BLaER1 treated with 17β-estradiol and CSF1 and Interleukin-3, amounts not matched to agents 10 nM and 100 nM (cell line): ENCODE measurements around the gene TNRC6C.

ENCODE experiments used
- H3K27ac ChIP-seq, 11 experiments: shearing (Covaris generic); formaldehyde crosslinking; 2 replicates each; pipeline ENCODE4 v1.8.1; 2022
- H3K27me3 ChIP-seq, 11 experiments: shearing (Covaris generic); formaldehyde crosslinking; 2 replicates each; pipeline ENCODE4 v1.8.1; 2022
- H3K36me3 ChIP-seq, 11 experiments: shearing (Covaris generic); formaldehyde crosslinking; 2 replicates each; pipeline ENCODE4 v1.8.1; 2022
- H3K4me1 ChIP-seq, 10 experiments: shearing (Covaris generic); formaldehyde crosslinking; 2 replicates each; pipeline ENCODE4 v1.8.1; 2022
- H3K4me2 ChIP-seq, 11 experiments: shearing (Covaris generic); formaldehyde crosslinking; 2 replicates each; pipeline ENCODE4 v1.8.1; 2022
- H3K4me3 ChIP-seq, 10 experiments: shearing (Covaris generic); formaldehyde crosslinking; 2 replicates each; pipeline ENCODE4 v1.8.1; 2022
- H3K9ac ChIP-seq, 11 experiments: shearing (Covaris generic); formaldehyde crosslinking; 2 replicates each; pipeline ENCODE4 v1.8.1; 2022
- H3K9me3 ChIP-seq, 11 experiments: shearing (Covaris generic); formaldehyde crosslinking; replicated peaks in 1 of 11; 2 replicates each; pipeline ENCODE4 v1.8.1; 2022
- H4K20me1 ChIP-seq, 11 experiments: shearing (Covaris generic); formaldehyde crosslinking; 2 replicates each; pipeline ENCODE4 v1.8.1; 2022
- Cebpa-rat ChIP-seq, 11 experiments: shearing (Covaris generic); IDR thresholded peaks; 2 replicates each; pipeline ENCODE4 v1.8.1; 2022

TNRC6C gene

DNA sequence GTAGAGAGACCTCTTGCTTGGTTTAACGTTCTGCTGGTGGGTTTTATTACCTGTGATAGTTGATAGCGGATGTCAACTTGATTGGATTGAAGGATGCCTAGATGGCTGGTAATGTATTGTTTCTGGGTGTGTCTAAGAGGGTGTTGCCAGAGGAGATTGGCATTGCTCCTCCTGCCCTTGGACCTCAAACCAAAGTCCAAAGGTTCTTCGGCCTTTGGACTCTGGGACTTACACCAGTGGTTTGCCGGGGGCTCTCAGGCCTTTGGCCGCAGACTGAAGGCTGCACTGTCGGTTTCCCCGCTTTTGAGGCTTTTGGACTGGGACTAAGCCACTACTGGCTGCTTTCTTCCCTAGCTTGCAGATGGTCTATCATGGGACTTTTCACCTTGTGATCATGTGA, 17.5 kb upstream of the TNRC6C start:
- no peaks in the 10 kb centered on the region for H3K36me3 ChIP-seq
- no peak overlapping the region for H3K9ac ChIP-seq
- H3K27ac ChIP-seq, result no peak overlapping the region
- no peak overlapping the region for H3K4me2 ChIP-seq
- no peaks in the 10 kb centered on the region for H3K9me3 ChIP-seq
- no peaks in the 10 kb centered on the region for H3K4me1 ChIP-seq
- H3K27me3 ChIP-seq, result peaks cover 0 to 2% (median 0%) of the 10 kb centered on the region in 11 experiments; a peak in 1 of 22 replicates
- no peak for TF ChIP-seq Cebpa-rat (IDR thresholded peaks at IDR 0.05)
- no peaks in the 10 kb centered on the region for H4K20me1 ChIP-seq
- no peak overlapping the region for H3K4me3 ChIP-seq

DNA sequence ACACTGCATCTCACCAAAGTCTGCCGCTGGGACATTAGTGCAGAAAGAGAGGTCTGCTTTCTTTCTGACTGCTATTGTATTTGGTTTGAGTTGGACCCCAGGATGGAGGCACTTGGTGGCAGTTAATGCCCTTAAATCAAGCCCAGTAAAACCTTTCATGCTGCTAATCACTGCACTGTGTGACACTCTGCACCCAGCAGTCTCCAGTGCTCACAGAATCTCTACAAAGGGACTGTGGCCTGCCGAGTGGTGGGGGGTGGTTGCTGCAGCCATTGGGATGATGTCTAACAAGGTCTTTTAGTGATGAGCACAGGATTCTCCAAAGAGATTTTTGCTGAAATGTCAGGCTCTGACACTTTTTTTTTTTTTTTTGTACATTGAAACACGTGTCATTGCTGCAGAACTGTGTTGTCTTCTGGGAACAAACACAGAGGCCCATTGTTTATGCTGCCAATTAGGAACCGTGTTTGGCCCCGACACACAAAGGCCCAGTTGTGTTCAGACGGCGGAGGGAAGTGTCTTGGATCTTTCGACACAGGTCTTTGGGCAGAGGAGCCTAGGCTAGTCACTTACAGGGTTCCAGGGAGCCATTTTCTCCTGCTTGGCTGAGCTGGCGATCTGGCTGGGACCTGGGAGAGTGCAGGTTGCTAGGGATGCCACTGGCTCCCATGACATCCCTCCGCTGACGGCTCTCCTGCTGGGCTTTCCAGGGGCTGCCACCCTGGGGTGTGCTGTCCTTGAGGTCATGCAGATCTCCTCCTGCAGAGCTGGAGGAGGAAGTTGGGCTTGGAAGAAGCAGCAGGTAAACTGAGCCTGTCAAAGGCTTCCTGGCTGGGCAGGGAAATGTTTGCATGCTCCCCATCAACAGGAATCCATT, 16.2 kb upstream of the TNRC6C start:
- Histone ChIP-seq H3K4me1 (peaks cover 0 to 13% (median 7%) of the 10 kb centered on the region in 10 experiments; a peak in 12 of 20 replicates), H3K4me2 (no peak overlapping the region), H3K27me3 (peaks cover 0 to 2% (median 0%) of the 10 kb centered on the region in 11 experiments; a peak in 1 of 22 replicates), H3K36me3 (no peaks in the 10 kb centered on the region), H3K9ac (no peak overlapping the region), H3K27ac (no peak overlapping the region), H3K9me3 (no peaks in the 10 kb centered on the region), H4K20me1 (no peaks in the 10 kb centered on the region), H3K4me3 (no peak overlapping the region)
- TF ChIP-seq Cebpa-rat (IDR thresholded peaks at IDR 0.05), result no peak

DNA sequence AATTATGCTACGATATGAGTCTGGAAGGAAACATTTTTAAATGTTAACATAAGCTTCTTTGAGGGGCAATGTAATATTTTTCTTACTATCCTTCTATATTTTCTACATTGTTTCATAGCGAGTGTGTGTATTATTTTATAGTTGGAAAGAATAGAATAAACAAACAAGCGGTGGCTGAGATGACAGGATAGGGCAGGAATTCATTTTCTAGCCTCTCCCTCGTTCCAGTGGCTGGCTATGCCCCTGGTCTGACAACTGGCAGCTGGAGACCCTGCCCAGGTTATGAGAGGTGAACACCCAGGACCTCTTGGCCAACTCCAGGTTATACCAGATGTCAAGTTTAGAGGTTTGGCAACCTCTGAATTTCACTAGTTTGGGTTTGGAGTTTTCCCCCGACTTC, 14.5 kb upstream of the TNRC6C start:
- Histone ChIP-seq H3K36me3 (no peaks in the 10 kb centered on the region), H3K4me1 (peaks cover 0 to 18% (median 11%) of the 10 kb centered on the region in 10 experiments; a peak in 12 of 20 replicates), H3K4me2 (no peak overlapping the region), H3K9me3 (0 out of 22 replicates have a peak, but pooled peaks cover 0 to 5% (median 0%) of the 10 kb centered on the region in 11 experiments), H4K20me1 (no peaks in the 10 kb centered on the region), H3K4me3 (no peak overlapping the region), H3K9ac (no peak overlapping the region), H3K27ac (no peak overlapping the region), H3K27me3 (peaks cover 0 to 2% (median 0%) of the 10 kb centered on the region in 11 experiments; a peak in 2 of 22 replicates)
- TF ChIP-seq Cebpa-rat (IDR thresholded peaks at IDR 0.05), result no peak

DNA sequence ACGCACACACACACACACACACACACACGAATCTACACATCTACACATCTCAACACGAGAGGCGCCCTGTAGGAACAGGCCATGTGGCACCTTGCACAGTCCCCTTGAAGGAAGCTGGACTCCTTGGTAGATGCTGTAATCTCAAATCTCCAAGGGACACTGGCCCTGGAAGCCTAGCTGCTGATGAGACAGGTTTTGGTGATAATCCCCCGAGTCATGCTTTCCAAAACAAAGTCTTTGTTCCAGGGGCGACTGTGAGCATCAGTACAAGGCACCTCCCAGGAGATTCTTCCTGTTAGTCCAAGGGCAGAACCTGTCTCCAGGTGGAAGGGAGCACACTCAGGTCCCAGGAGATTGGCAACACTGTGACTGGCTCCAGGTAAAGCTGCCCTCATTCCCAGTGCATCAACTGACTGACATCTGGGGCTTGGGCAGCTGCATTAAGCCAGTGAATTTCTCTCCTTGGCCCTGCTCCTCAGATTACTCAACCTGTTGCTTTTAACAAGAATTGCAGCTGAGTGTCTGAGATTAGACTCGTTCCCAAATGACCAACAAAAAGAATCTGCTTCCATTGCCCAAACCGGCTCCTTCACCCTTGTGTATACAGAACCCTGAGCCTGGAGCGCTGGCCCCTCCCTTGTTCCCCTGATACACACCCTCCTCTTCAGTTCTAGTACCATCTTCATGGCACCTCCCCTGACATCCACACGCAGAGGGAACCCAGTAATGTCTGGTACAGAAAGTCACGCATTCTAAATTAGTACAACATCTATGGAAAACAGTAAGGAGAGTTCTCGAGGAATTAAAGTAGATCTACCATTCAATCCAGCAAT, 13.9 kb upstream of the TNRC6C start:
- Histone ChIP-seq H3K27me3 (peaks cover 0 to 2% (median 0%) of the 10 kb centered on the region in 11 experiments; a peak in 2 of 22 replicates), H3K4me3 (no peak overlapping the region), H3K9me3 (0 out of 22 replicates have a peak, but pooled peaks cover 0 to 5% (median 0%) of the 10 kb centered on the region in 11 experiments), H4K20me1 (no peaks in the 10 kb centered on the region), H3K27ac (no peak overlapping the region), H3K36me3 (no peaks in the 10 kb centered on the region), H3K4me1 (peaks cover 0 to 18% (median 11%) of the 10 kb centered on the region in 10 experiments; a peak in 12 of 20 replicates), H3K9ac (no peak overlapping the region), H3K4me2 (no peak overlapping the region)
- TF ChIP-seq Cebpa-rat (IDR thresholded peaks at IDR 0.05), result no peak

DNA sequence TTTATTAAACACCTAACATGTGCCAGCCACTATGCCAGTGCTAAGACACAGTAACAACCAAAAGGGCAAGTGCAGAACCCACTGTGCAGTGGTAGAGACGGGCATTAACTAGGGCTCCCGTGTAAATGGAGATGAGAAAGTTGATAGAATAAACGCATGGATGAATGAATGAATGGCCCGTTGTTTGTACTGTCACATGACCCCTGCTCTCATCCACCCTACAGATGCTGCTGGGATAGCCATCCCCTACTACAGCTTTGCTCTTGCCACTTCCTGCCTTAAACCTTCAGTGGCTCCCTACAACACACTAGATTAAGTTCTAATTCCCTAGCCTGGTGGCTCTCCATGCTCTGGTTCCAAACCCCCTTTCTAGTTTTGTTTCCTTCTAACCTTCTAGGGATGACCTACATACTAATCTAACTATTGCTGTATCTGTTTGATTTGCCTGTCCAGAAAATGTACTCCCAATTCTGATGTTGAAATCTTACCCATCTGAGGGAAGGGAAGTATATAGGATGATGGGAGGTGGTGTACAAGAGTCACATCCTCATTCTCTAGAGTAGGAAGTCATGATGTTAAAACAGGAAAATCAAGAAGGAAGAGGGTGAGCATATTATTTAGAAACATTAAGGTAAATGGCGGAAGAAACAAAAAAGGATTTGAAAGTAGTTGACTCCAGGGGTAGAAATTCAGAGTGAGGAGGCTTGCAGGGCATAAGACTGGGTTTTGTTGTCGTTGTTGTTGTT, 11.4 kb upstream of the TNRC6C start:
- no peak overlapping the region for H3K4me3 ChIP-seq
- peaks cover 0 to 18% (median 11%) of the 10 kb centered on the region in 10 experiments; a peak in 12 of 20 replicates for H3K4me1 ChIP-seq
- no peak overlapping the region for H3K9ac ChIP-seq
- TF ChIP-seq Cebpa-rat (IDR thresholded peaks at IDR 0.05), result no peak
- H3K27ac ChIP-seq, result peak overlapping the region in 4 of 11 experiments; percentile 9 to 53 (median 35); a peak in 6 of 22 replicates
- H3K27me3 ChIP-seq, result peaks cover 0 to 2% (median 0%) of the 10 kb centered on the region in 11 experiments; a peak in 2 of 22 replicates
- H3K4me2 ChIP-seq, result peak overlapping the region in 8 of 11 experiments; percentile 25 to 77 (median 56); a peak in 13 of 22 replicates
- H3K9me3 ChIP-seq, result 0 out of 22 replicates have a peak, but pooled peaks cover 0 to 5% (median 0%) of the 10 kb centered on the region in 11 experiments
- H4K20me1 ChIP-seq, result no peaks in the 10 kb centered on the region
- no peaks in the 10 kb centered on the region for H3K36me3 ChIP-seq

DNA sequence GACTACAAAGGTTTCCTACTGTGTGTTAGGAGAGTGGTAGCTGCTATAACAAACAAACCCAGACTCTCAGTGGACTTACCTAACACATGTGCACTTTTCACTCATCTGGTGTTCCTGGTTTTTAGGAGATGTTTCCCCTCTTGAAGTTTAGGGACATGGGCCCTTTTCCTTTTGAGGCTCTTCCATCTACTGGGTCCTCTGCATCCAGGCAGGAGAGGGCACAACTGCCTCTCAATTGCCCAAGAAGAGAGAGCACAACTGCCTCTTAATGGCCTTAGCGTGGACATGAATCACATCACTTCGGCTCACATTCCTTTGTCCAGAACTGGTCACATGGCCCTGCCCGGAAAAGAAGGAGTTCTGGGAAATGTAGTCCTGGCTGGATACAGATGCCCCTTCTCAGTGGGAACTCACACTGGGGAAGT, 9.8 kb upstream of the TNRC6C start:
- peaks cover 0 to 18% (median 11%) of the 10 kb centered on the region in 10 experiments; a peak in 12 of 20 replicates for H3K4me1 ChIP-seq
- no peak overlapping the region for H3K9ac ChIP-seq
- H3K36me3 ChIP-seq, result no peaks in the 10 kb centered on the region
- 0 out of 22 replicates have a peak, but pooled peaks cover 0 to 5% (median 0%) of the 10 kb centered on the region in 11 experiments for H3K9me3 ChIP-seq
- no peak overlapping the region for H3K4me2 ChIP-seq
- H4K20me1 ChIP-seq, result no peaks in the 10 kb centered on the region
- H3K27ac ChIP-seq, result no peak overlapping the region
- no peak overlapping the region for H3K4me3 ChIP-seq
- no peak for TF ChIP-seq Cebpa-rat (IDR thresholded peaks at IDR 0.05)
- H3K27me3 ChIP-seq, result peaks cover 0 to 4% (median 0%) of the 10 kb centered on the region in 11 experiments; a peak in 2 of 22 replicates

DNA sequence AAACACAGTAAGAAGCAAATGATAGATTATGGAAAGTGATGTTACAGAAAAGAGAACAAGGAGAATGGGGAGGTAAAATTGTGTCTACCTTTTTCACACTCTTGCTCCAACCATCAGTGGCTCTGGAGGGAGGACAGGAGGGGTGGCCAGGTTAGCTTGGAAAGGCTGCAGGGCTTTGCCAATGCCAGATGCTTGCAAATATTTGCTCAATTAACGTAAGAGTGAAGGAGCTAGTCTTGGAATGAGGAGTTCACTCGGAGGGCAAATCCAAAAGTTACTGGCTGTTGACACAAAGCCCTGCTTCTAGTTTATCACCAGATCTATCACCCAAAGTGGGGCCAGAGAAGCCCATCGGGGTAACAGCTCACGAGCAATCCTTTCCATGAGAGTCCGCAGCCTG, 7.4 kb upstream of the TNRC6C start:
- Histone ChIP-seq H3K4me1 (peaks cover 0 to 17% (median 11%) of the 10 kb centered on the region in 10 experiments; a peak in 12 of 20 replicates), H3K27me3 (peaks cover 0 to 11% (median under 1%) of the 10 kb centered on the region in 11 experiments; a peak in 3 of 22 replicates), H3K27ac (no peak overlapping the region), H3K9ac (no peak overlapping the region), H4K20me1 (no peaks in the 10 kb centered on the region), H3K4me2 (no peak overlapping the region), H3K4me3 (no peak overlapping the region), H3K9me3 (0 out of 22 replicates have a peak, but pooled peaks cover 0 to 5% (median 0%) of the 10 kb centered on the region in 11 experiments), H3K36me3 (no peaks in the 10 kb centered on the region)
- TF ChIP-seq Cebpa-rat (IDR thresholded peaks at IDR 0.05), result no peak

DNA sequence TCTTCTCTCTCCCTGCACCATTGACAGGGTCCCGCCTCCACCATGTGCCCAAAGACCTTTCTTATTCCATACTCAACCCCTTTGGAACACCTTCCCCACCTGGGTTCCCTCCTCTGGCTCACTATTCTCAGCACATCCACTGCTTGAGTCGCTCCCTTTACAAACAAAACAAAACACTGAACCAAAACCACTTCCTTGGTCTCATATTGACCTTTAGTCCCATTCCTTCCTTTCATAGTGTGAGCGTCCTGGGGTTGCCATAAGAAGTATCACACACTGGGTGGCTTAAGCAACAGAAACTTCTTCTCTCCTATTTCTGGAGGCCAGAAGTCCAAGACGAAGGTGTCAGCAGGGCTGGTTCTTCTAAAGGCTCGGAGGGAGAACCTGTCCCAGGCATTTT, 6.1 kb upstream of the TNRC6C start:
- H4K20me1 ChIP-seq, result no peaks in the 10 kb centered on the region
- H3K4me3 ChIP-seq, result no peak overlapping the region
- H3K4me2 ChIP-seq, result no peak overlapping the region
- H3K9me3 ChIP-seq, result 0 out of 22 replicates have a peak, but pooled peaks cover 0 to 5% (median 0%) of the 10 kb centered on the region in 11 experiments
- H3K27me3 ChIP-seq, result peaks cover 0 to 23% (median 13%) of the 10 kb centered on the region in 11 experiments; a peak in 19 of 22 replicates
- no peak for TF ChIP-seq Cebpa-rat (IDR thresholded peaks at IDR 0.05)
- H3K4me1 ChIP-seq, result peaks cover 5 to 13% (median 8%) of the 10 kb centered on the region in 10 experiments; a peak in 18 of 20 replicates
- H3K36me3 ChIP-seq, result no peaks in the 10 kb centered on the region
- H3K27ac ChIP-seq, result no peak overlapping the region
- H3K9ac ChIP-seq, result no peak overlapping the region
